ENCODE results near the gene FAM234A. TPM values are rescaled to one million over a fixed set of nuclear protein-coding genes. Genes with fewer than 3 reads are reported as not detected.

FAM234A gene
- polyA plus RNA-seq, 2 of the 4 experiments (the other 2 are of a cell fraction), result 25.6 to 53.3 TPM

GRCh38 chr16:272633-273546, 38.3 kb downstream of the FAM234A start:
- H3K4me3 ChIP-seq, result no peak overlapping the region
- POLR2A ChIA-PET, result no interaction called here
- CTCF ChIA-PET, result no interaction called here
- peaks cover 25% of the 10 kb centered on the region for H3K4me1 ChIP-seq
- ATAC-seq (peak in 1 of 2 experiments; percentile 28; a peak in 4 of 6 replicates), DNase-seq (ENCODE audit: low read depth in 1 of 2, low spot score in 1 of 2) (no peak), FAIRE-seq (no peak)
- peak overlapping the region in 1 of 2 experiments; percentile 57; a peak in 2 of 6 replicates for H3K27ac ChIP-seq
- TF ChIP-seq POLR2AphosphoS2 (conservative IDR thresholded peaks at IDR 0.05; ENCODE audit: low read length) (no peak), JUNB (IDR thresholded peaks at IDR 0.05) (no peak)
- WGBS (ENCODE audit: missing lambda C conversion rate), result 79% methylated on average over 21 of the region's 36 CpGs
- peak overlapping the region; percentile 33 for H3K4me2 ChIP-seq
- no peaks in the 10 kb centered on the region for H3K9me3 ChIP-seq

GRCh38 chr16:273547-274421, 39.2 kb downstream of the FAM234A start:
- H3K4me2 ChIP-seq, result peak overlapping the region; percentile 33
- WGBS (ENCODE audit: missing lambda C conversion rate), result 57% methylated on average over 11 of the region's 30 CpGs
- H3K4me1 ChIP-seq, result peaks cover 25% of the 10 kb centered on the region
- no peak overlapping the region for H3K4me3 ChIP-seq
- POLR2A ChIA-PET, result interaction anchor here (0.5 kb wide), 1 partner anchor 79 kb away, joined by 3 read pairs; the partner anchor contains the start of gene AXIN1
- DNase-seq (ENCODE audit: low read depth in 1 of 2, low spot score in 1 of 2) (peak; percentile 53 to 59), ATAC-seq (peak; percentile 52 to 74; a peak in 5 of 6 replicates), FAIRE-seq (no peak)
- TF ChIP-seq BHLHE40 (IDR thresholded peaks at IDR 0.05; ENCODE audit: low read depth, low read length) (no peak), GATA3 (IDR thresholded peaks at IDR 0.05; ENCODE audit: borderline replicate concordance) (no peak), USF2 (IDR thresholded peaks at IDR 0.05) (no peak), CEBPB (IDR thresholded peaks at IDR 0.05) (no peak), RCOR1 (IDR thresholded peaks at IDR 0.05; ENCODE audit: low read depth, low read length) (no peak), CBX8 (IDR thresholded peaks at IDR 0.05) (no peak), MYC (IDR thresholded peaks at IDR 0.05; ENCODE audit: borderline replicate concordance, low read length) (no peak), CHD4 (IDR thresholded peaks at IDR 0.05; ENCODE audit: borderline replicate concordance) (no peak)
- H3K9me3 ChIP-seq, result no peaks in the 10 kb centered on the region
- CTCF ChIA-PET, result no interaction called here
- peak overlapping the region in 1 of 2 experiments; percentile 57; a peak in 2 of 6 replicates for H3K27ac ChIP-seq

- Histone ChIP-seq H3K9me3 (no peaks in the 10 kb centered on the region), H3K27ac (peak overlapping the region; percentile 88 to 90), H3K4me3 (peak overlapping the region; percentile 57), H3K4me2 (peak overlapping the region; percentile 94), H3K4me1 (peaks cover 28% of the 10 kb centered on the region)
- ATAC-seq (peak in 1 of 2 experiments; percentile 2; a peak in 1 of 6 replicates), FAIRE-seq (no peak), DNase-seq (ENCODE audit: low read depth in 1 of 2, low spot score in 1 of 2) (no peak)
- 64% methylated on average over 24 of the region's 58 CpGs for WGBS (ENCODE audit: missing lambda C conversion rate)
- POLR2A ChIA-PET, result no interaction called here
- TF ChIP-seq MAX (IDR thresholded peaks at IDR 0.05), result 0 out of 2 replicates have a peak, but pooled peaks have one; percentile 33
- no peak for TF ChIP-seq PHF8 (IDR thresholded peaks at IDR 0.05; ENCODE audit: borderline replicate concordance, low read depth)
- CTCF ChIA-PET, result interaction anchor here (0.6 kb wide), 1 partner anchor 222 kb away, joined by 3 read pairs; the partner anchor contains the start of genes POLR3K and SNRNP25
These were observed 40.5 kb downstream of the FAM234A start for GRCh38 chr16:275041-275641.

- WGBS (ENCODE audit: missing lambda C conversion rate), result no CpG with 5 or more reads among the region's 56 CpGs
- POLR2A ChIA-PET, result no interaction called here
- TF ChIP-seq EHMT2 (IDR thresholded peaks at IDR 0.05; ENCODE audit: low read depth), result no peak
- peak; percentile 24; the same call in 1 of the 2 replicates for TF ChIP-seq PHF8 (IDR thresholded peaks at IDR 0.05; ENCODE audit: borderline replicate concordance, low read depth)
- peak within 1 kb of the TSS; percentile 94 for H3K4me2 ChIP-seq
- DNase-seq (ENCODE audit: low read depth in 1 of 2, low spot score in 1 of 2) (no peak), ATAC-seq (peak; percentile 18 to 28; a peak in 2 of 6 replicates), FAIRE-seq (no peak)
- CTCF ChIA-PET, result interaction anchor here (0.6 to 1.3 kb wide), 2 partner anchors 86 to 222 kb away, joined by 3 read pairs; partner anchors contain the start of genes POLR3K and SNRNP25
- no peaks in the 10 kb centered on the region for H3K9me3 ChIP-seq
- H3K27ac ChIP-seq, result peak within 1 kb of the TSS; percentile 88 to 90
- peaks cover 30% of the 10 kb centered on the region for H3K4me1 ChIP-seq
- H3K4me3 ChIP-seq, result peak within 1 kb of the TSS; percentile 57
These were observed 41.2 kb downstream of the FAM234A start, which contains the start of gene RGS11 for GRCh38 chr16:275786-276232. RGS11 (minus strand) TSS chr16:275944; CDS start chr16:275911, 33 bp downstream.
